Measurements from ENCODE around the gene POR.
"Not testable (repeated sequence)": the region's sequence is repeated elsewhere in the genome, so short reads cannot be mapped to it uniquely, and the experiment has no call there.

POR gene

GRCh38 chr7:75888464-75889222 lies 26.3 kb upstream of the POR start:
- H3K9ac ChIP-seq (ENCODE audit: low read length), result no peak overlapping the region
- H3K4me3 ChIP-seq (ENCODE audit: low read length), result no peak overlapping the region
- H3K9me3 ChIP-seq (ENCODE audit: control insufficient read depth, low read depth, low read length), result no peaks in the 10 kb centered on the region
- H3K27me3 ChIP-seq (ENCODE audit: control insufficient read depth, insufficient read depth, low read length), result no peaks in the 10 kb centered on the region
- H3K36me3 ChIP-seq (ENCODE audit: control insufficient read depth, low read depth, low read length), result peaks cover 30% of the 10 kb centered on the region
- no peaks in the 10 kb centered on the region for H3K4me1 ChIP-seq (ENCODE audit: control insufficient read depth, low read depth, low read length)
- no peak overlapping the region for H3K27ac ChIP-seq (ENCODE audit: low read length)

- no peaks in the 10 kb centered on the region for H3K9me3 ChIP-seq (ENCODE audit: control insufficient read depth, low read depth, low read length)
- no peaks in the 10 kb centered on the region for H3K27me3 ChIP-seq (ENCODE audit: control insufficient read depth, insufficient read depth, low read length)
- no peak overlapping the region for H3K9ac ChIP-seq (ENCODE audit: low read length)
- H3K27ac ChIP-seq (ENCODE audit: low read length), result no peak overlapping the region
- no peak overlapping the region for H3K4me3 ChIP-seq (ENCODE audit: low read length)
- peaks cover 27% of the 10 kb centered on the region for H3K36me3 ChIP-seq (ENCODE audit: control insufficient read depth, low read depth, low read length)
- H3K4me1 ChIP-seq (ENCODE audit: control insufficient read depth, low read depth, low read length), result no peaks in the 10 kb centered on the region
Measured at GRCh38 chr7:75889223-75889825, 25.6 kb upstream of the POR start.

- Histone ChIP-seq H3K4me1 (ENCODE audit: control insufficient read depth, low read depth, low read length) (no peaks in the 10 kb centered on the region), H3K4me3 (ENCODE audit: low read length) (no peak overlapping the region), H3K27me3 (ENCODE audit: control insufficient read depth, insufficient read depth, low read length) (no peaks in the 10 kb centered on the region), H3K36me3 (ENCODE audit: control insufficient read depth, low read depth, low read length) (peaks cover 22% of the 10 kb centered on the region), H3K9ac (ENCODE audit: low read length) (no peak overlapping the region), H3K27ac (ENCODE audit: low read length) (no peak overlapping the region), H3K9me3 (ENCODE audit: control insufficient read depth, low read depth, low read length) (no peaks in the 10 kb centered on the region)
Measured at GRCh38 chr7:75889826-75890225, 25.1 kb upstream of the POR start.

GRCh38 chr7:75891237-75891636 lies 23.7 kb upstream of the POR start:
- not testable (repeated sequence) for H3K9ac ChIP-seq (ENCODE audit: low read length); H3K9me3 ChIP-seq (ENCODE audit: control insufficient read depth, low read depth, low read length); H3K4me1 ChIP-seq (ENCODE audit: control insufficient read depth, low read depth, low read length); H3K27ac ChIP-seq (ENCODE audit: low read length); H3K27me3 ChIP-seq (ENCODE audit: control insufficient read depth, insufficient read depth, low read length); H3K4me3 ChIP-seq (ENCODE audit: low read length); H3K36me3 ChIP-seq (ENCODE audit: control insufficient read depth, low read depth, low read length)

GRCh38 chr7:75891815-75892411 lies 23.0 kb upstream of the POR start:
- Histone ChIP-seq H3K4me3 (ENCODE audit: low read length) (no peak overlapping the region), H3K9me3 (ENCODE audit: control insufficient read depth, low read depth, low read length) (no peaks in the 10 kb centered on the region), H3K9ac (ENCODE audit: low read length) (no peak overlapping the region), H3K27me3 (ENCODE audit: control insufficient read depth, insufficient read depth, low read length) (no peaks in the 10 kb centered on the region), H3K36me3 (ENCODE audit: control insufficient read depth, low read depth, low read length) (peaks cover 7% of the 10 kb centered on the region), H3K27ac (ENCODE audit: low read length) (no peak overlapping the region), H3K4me1 (ENCODE audit: control insufficient read depth, low read depth, low read length) (no peaks in the 10 kb centered on the region)

GRCh38 chr7:75892634-75893272 lies 22.2 kb upstream of the POR start:
- peaks cover 4% of the 10 kb centered on the region for H3K36me3 ChIP-seq (ENCODE audit: control insufficient read depth, low read depth, low read length)
- no peaks in the 10 kb centered on the region for H3K9me3 ChIP-seq (ENCODE audit: control insufficient read depth, low read depth, low read length)
- H3K4me1 ChIP-seq (ENCODE audit: control insufficient read depth, low read depth, low read length), result no peaks in the 10 kb centered on the region
- H3K27me3 ChIP-seq (ENCODE audit: control insufficient read depth, insufficient read depth, low read length), result no peaks in the 10 kb centered on the region
- no peak overlapping the region for H3K27ac ChIP-seq (ENCODE audit: low read length)
- no peak overlapping the region for H3K9ac ChIP-seq (ENCODE audit: low read length)
- no peak overlapping the region for H3K4me3 ChIP-seq (ENCODE audit: low read length)

- Histone ChIP-seq H3K27ac (ENCODE audit: low read length) (no peak overlapping the region), H3K9me3 (ENCODE audit: control insufficient read depth, low read depth, low read length) (no peaks in the 10 kb centered on the region), H3K4me1 (ENCODE audit: control insufficient read depth, low read depth, low read length) (no peaks in the 10 kb centered on the region), H3K4me3 (ENCODE audit: low read length) (no peak overlapping the region), H3K27me3 (ENCODE audit: control insufficient read depth, insufficient read depth, low read length) (no peaks in the 10 kb centered on the region), H3K36me3 (ENCODE audit: control insufficient read depth, low read depth, low read length) (no peaks in the 10 kb centered on the region), H3K9ac (ENCODE audit: low read length) (no peak overlapping the region)
Measured at GRCh38 chr7:75896803-75897327, 18.1 kb upstream of the POR start.

GRCh38 chr7:75900617-75901315 lies 14.2 kb upstream of the POR start:
- Histone ChIP-seq H3K27me3 (ENCODE audit: control insufficient read depth, insufficient read depth, low read length) (no peaks in the 10 kb centered on the region), H3K4me1 (ENCODE audit: control insufficient read depth, low read depth, low read length) (peaks cover 2% of the 10 kb centered on the region), H3K36me3 (ENCODE audit: control insufficient read depth, low read depth, low read length) (no peaks in the 10 kb centered on the region), H3K9me3 (ENCODE audit: control insufficient read depth, low read depth, low read length) (no peaks in the 10 kb centered on the region), H3K9ac (ENCODE audit: low read length) (no peak overlapping the region), H3K27ac (ENCODE audit: low read length) (no peak overlapping the region), H3K4me3 (ENCODE audit: low read length) (no peak overlapping the region)

- no peaks in the 10 kb centered on the region for H3K9me3 ChIP-seq (ENCODE audit: control insufficient read depth, low read depth, low read length)
- H3K4me1 ChIP-seq (ENCODE audit: control insufficient read depth, low read depth, low read length), result peaks cover 5% of the 10 kb centered on the region
- no peak overlapping the region for H3K27ac ChIP-seq (ENCODE audit: low read length)
- no peaks in the 10 kb centered on the region for H3K36me3 ChIP-seq (ENCODE audit: control insufficient read depth, low read depth, low read length)
- H3K9ac ChIP-seq (ENCODE audit: low read length), result no peak overlapping the region
- H3K4me3 ChIP-seq (ENCODE audit: low read length), result no peak overlapping the region
- H3K27me3 ChIP-seq (ENCODE audit: control insufficient read depth, insufficient read depth, low read length), result no peaks in the 10 kb centered on the region
Measured at GRCh38 chr7:75905785-75906604, 9.0 kb upstream of the POR start.

- no peaks in the 10 kb centered on the region for H3K9me3 ChIP-seq (ENCODE audit: control insufficient read depth, low read depth, low read length)
- no peak overlapping the region for H3K27ac ChIP-seq (ENCODE audit: low read length)
- no peaks in the 10 kb centered on the region for H3K27me3 ChIP-seq (ENCODE audit: control insufficient read depth, insufficient read depth, low read length)
- H3K36me3 ChIP-seq (ENCODE audit: control insufficient read depth, low read depth, low read length), result no peaks in the 10 kb centered on the region
- H3K9ac ChIP-seq (ENCODE audit: low read length), result no peak overlapping the region
- H3K4me1 ChIP-seq (ENCODE audit: control insufficient read depth, low read depth, low read length), result peaks cover 5% of the 10 kb centered on the region
- no peak overlapping the region for H3K4me3 ChIP-seq (ENCODE audit: low read length)
Measured at GRCh38 chr7:75906991-75907667, 7.8 kb upstream of the POR start.

Measured in iPS-18a (cell line).